HG02678 (cell line): Measurements from ENCODE around the gene SLC16A13.
A peak's percentile ranks its signal among the peaks of the same experiment; 100 is the strongest.
"Not testable (repeated sequence)": the region's sequence is repeated elsewhere in the genome, so short reads cannot be mapped to it uniquely, and the experiment has no call there.

Source experiments
- ATAC-seq: cut with Tn5 transposase; IDR thresholded peaks from one replicate; pipeline ENCODE4 v1.9.1; 2021; ENCODE audit warnings: mild to moderate bottlenecking, moderate library complexity; ENCODE audit not compliant: unreplicated experiment

The SLC16A13 gene

GRCh38 chr17:7026471-7027115 is 9.2 kb upstream of the SLC16A13 start:
- ATAC-seq, result no peak

GRCh38 chr17:7027335-7027734 is 8.5 kb upstream of the SLC16A13 start:
- no peak for ATAC-seq

GRCh38 chr17:7029096-7029495 is 6.7 kb upstream of the SLC16A13 start:
- ATAC-seq, result no peak

GRCh38 chr17:7029659-7030058 is 6.2 kb upstream of the SLC16A13 start:
- ATAC-seq, result no peak

- ATAC-seq, result peak; percentile 9
Observed at GRCh38 chr17:7034955-7035590, 742 bp upstream of the SLC16A13 start.

- ATAC-seq, result no peak
Observed at GRCh38 chr17:7038025-7038862, 2.4 kb downstream of the SLC16A13 start.

- no peak for ATAC-seq
Observed at GRCh38 chr17:7039832-7040231, 4.0 kb downstream of the SLC16A13 start.

GRCh38 chr17:7041607-7042500 is 6.0 kb downstream of the SLC16A13 start:
- ATAC-seq, result no peak

GRCh38 chr17:7042501-7043181 is 6.8 kb downstream of the SLC16A13 start:
- ATAC-seq, result no peak

GRCh38 chr17:7043182-7043496 is 7.3 kb downstream of the SLC16A13 start:
- ATAC-seq, result no peak

GRCh38 chr17:7043497-7044198 is 7.8 kb downstream of the SLC16A13 start, which contains the start of gene SLC16A11:
TSS of gene SLC16A11 (minus strand) at chr17:7044092. CDS start at chr17:7043513, 579 bp downstream.
- ATAC-seq, result no peak

GRCh38 chr17:7045492-7046126 is 9.8 kb downstream of the SLC16A13 start:
- no peak for ATAC-seq

GRCh38 chr17:7046127-7046724 is 10.4 kb downstream of the SLC16A13 start:
- no peak for ATAC-seq

- not testable (repeated sequence) for ATAC-seq
Observed at GRCh38 chr17:7046725-7047397, 11.0 kb downstream of the SLC16A13 start.

GRCh38 chr17:7047566-7047965 is 11.8 kb downstream of the SLC16A13 start:
- ATAC-seq, result no peak

GRCh38 chr17:7048968-7049367 is 13.2 kb downstream of the SLC16A13 start:
- no peak for ATAC-seq

- not testable (repeated sequence) for ATAC-seq
Observed at GRCh38 chr17:7050583-7050982, 14.8 kb downstream of the SLC16A13 start.

GRCh38 chr17:7056386-7056785 is 20.6 kb downstream of the SLC16A13 start:
- no peak for ATAC-seq
